SJSA1 (cell line): ENCODE results near the gene EMC6. TPM values are rescaled to one million over a fixed set of nuclear protein-coding genes. Genes with fewer than 3 reads are reported as not detected.

Experiments used
- DNase-seq, 2 experiments: peaks; one replicate each; pipeline ENCODE4 v3.0.0-alpha.2; 2015 to 2020; ENCODE audit warnings: low spot score in 2 of 2, low read depth in 1 of 2
- H3K27ac ChIP-seq: fragments of 250-450 bp; sonication (Bioruptor Pico); 2 replicates; pipeline ENCODE4 v1.5.1; 2020; ENCODE audit warnings: mild to moderate bottlenecking, moderate library complexity
- H3K27me3 ChIP-seq: fragments of 250-450 bp; sonication (Bioruptor Pico); replicated peaks from 2 replicates; pipeline ENCODE4 v1.5.1; 2020; ENCODE audit warnings: mild to moderate bottlenecking, moderate library complexity
- H3K36me3 ChIP-seq: fragments of 250-450 bp; sonication (Bioruptor Pico); 2 replicates; pipeline ENCODE4 v1.5.1; 2020; ENCODE audit warnings: mild to moderate bottlenecking
- H3K4me1 ChIP-seq: fragments of 250-450 bp; sonication (Bioruptor Pico); replicated peaks from 2 replicates; pipeline ENCODE4 v1.6.1; 2021; ENCODE audit warnings: mild to moderate bottlenecking
- H3K4me3 ChIP-seq: fragments of 250-450 bp; sonication (Bioruptor Pico); 2 replicates; pipeline ENCODE4 v1.5.1; 2020; ENCODE audit warnings: mild to moderate bottlenecking
- H3K9me3 ChIP-seq: fragments of 250-450 bp; sonication (Bioruptor Pico); replicated peaks from 2 replicates; pipeline ENCODE4 v1.5.1; 2020; ENCODE audit warnings: mild to moderate bottlenecking
- total RNA-seq: library from RNA; depleted of rRNA; stranded (reverse); fragments of >200 nt; shearing (Covaris generic); gene quantifications from 2 replicates; pipeline ENCODE4 v1.2.3, GENCODE V29; 2014; rRNA removed

The EMC6 gene
- total RNA-seq, 1 experiment from 2014 or later, result 34.3 TPM

DNA sequence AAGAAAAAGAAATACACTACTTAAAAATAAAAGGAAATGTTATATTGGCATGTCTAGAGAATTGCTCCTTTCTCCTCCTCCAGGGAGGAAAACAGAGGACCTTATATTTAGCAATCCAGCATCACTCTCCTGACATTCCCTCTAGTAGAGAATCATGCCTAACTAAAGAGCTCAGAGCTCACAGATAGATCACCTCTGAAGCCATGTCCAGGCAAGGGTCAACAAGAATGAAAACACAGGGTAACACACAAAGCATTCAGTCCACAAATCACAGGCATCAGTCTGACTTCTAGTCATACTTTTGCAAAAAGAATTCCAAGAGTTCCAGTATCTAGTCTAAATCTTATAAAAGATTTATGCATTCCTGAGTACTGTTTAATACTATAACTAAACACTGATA lies 50.7 kb downstream of the EMC6 start:
- Histone ChIP-seq H3K9me3 (no peaks in the 10 kb centered on the region), H3K27ac (no peak overlapping the region), H3K4me1 (peaks cover 21% of the 10 kb centered on the region), H3K27me3 (no peaks in the 10 kb centered on the region), H3K36me3 (peaks cover 83% of the 10 kb centered on the region), H3K4me3 (no peak overlapping the region)
- no peak for DNase-seq

Other genes starting within 250 kb of the EMC6 start
- gene OR1E2, start 235.0 kb upstream of the EMC6 start, total RNA-seq, result not detected in 2 replicates
- gene SPATA22, start 197.0 kb upstream of the EMC6 start, total RNA-seq, result not detected in 2 replicates
- gene ASPA, start 192.8 kb upstream of the EMC6 start, total RNA-seq, result 0.18 TPM in 1 of 2 replicates, not detected in the other
- not detected in 2 replicates for gene TRPV3, start 111.0 kb upstream of the EMC6 start, total RNA-seq
- gene TRPV1, start 59.4 kb upstream of the EMC6 start, total RNA-seq, result 0.24 and 1.1 TPM in 2 replicates
- gene SHPK, start 32.6 kb upstream of the EMC6 start, total RNA-seq, result 9.6 and 11.3 TPM in 2 replicates
- gene CTNS, start 32.1 kb upstream of the EMC6 start, total RNA-seq, result 8.9 and 26.6 TPM in 2 replicates
- gene TAX1BP3, start 234 bp upstream of the EMC6 start, total RNA-seq, result 230 and 293 TPM in 2 replicates
- gene P2RX5, start 27.3 kb downstream of the EMC6 start, total RNA-seq, result not detected in 2 replicates
- 5.8 and 16.2 TPM in 2 replicates for gene HASPIN, start 55.1 kb downstream of the EMC6 start, total RNA-seq
- gene ITGAE, start 132.4 kb downstream of the EMC6 start, total RNA-seq, result 19.0 and 30.6 TPM in 2 replicates
- 16.0 and 16.8 TPM in 2 replicates for gene NCBP3, start 177.4 kb downstream of the EMC6 start, total RNA-seq
- gene CAMKK1, start 224.2 kb downstream of the EMC6 start, total RNA-seq, result 12.0 and 15.3 TPM in 2 replicates
- 5.1 and 9.6 TPM in 2 replicates for gene P2RX1, start 247.7 kb downstream of the EMC6 start, total RNA-seq